Measurements from ENCODE around the gene RXFP1.

Gene RXFP1

DNA sequence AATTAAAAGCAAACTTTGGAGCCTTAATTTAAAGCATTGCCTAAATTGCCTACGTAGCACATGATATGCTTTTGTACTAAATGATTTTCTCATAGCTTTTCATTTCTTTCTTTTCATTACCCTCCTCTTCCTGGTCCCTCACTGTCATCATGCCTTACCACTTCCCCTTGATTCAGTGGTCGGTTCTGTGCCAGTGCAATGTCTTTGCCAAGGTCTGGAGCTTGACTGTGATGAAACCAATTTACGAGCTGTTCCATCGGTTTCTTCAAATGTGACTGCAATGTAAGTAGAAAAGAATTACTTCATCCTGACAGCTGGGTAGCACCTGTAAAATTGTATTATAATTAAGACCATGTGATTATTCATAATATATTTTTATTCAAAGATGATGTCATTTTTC, 77.5 kb downstream of the RXFP1 start:
- no peak for DNase-seq
- ATAC-seq (ENCODE audit: insufficient read depth, low read depth), result no peak

DNA sequence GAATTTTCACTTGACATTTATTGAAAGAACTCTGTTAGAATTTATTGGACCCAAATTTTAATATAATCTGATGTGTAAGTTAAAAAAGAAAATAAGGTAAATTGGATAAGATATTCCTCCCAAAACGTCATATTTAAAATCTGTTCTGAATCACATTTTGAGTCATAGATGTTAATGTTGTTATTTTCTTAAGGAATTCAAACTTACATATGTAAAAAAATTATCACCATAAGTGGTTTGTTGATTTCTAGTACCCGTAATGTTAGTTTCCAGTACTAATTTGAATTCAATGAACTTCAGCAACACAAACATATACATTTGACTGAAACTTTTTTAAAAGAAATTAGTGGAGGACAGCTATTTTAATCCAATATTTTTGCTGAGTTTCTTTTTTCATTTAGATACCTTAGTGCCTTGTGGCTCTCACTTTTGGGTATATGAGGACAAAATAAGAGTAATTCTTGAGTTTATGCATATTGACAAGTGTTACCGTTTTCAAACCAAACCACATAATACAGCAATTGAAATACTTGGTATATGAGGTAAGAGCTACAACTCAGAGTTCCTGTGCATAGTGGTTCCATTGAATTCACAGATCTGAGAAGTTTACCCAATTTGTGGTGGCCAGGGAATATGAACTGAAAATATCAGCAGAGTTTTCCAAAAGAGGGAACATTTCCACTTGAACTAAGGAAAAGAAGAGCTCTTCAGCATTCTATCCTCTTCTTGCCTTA, 78.2 kb downstream of the RXFP1 start:
- Histone ChIP-seq H3K4me2 (ENCODE audit: insufficient read depth, low read length) (no peak overlapping the region), H3K36me3 (ENCODE audit: insufficient read depth, low read length) (no peaks in the 10 kb centered on the region), H3K79me2 (ENCODE audit: insufficient read depth, low read length) (no peaks in the 10 kb centered on the region), H4K20me1 (ENCODE audit: insufficient read depth, low read length) (no peaks in the 10 kb centered on the region), H3K27me3 (ENCODE audit: insufficient read depth, low read length, poor library complexity) (peaks cover 5% of the 10 kb centered on the region), H2AFZ (ENCODE audit: low read depth, low read length) (no peak overlapping the region), H3K27ac (ENCODE audit: low read length) (no peak overlapping the region), H3K9me3 (ENCODE audit: insufficient read depth, low read length, severe bottlenecking) (no peaks in the 10 kb centered on the region), H3K4me3 (ENCODE audit: low read depth in 1 of 2, low read length in 2 of 2) (no peak overlapping the region), H3K4me1 (ENCODE audit: insufficient read depth, low read length) (no peaks in the 10 kb centered on the region), H3K9ac (ENCODE audit: low read depth, low read length) (no peak overlapping the region)
- ATAC-seq (ENCODE audit: insufficient read depth, low read depth) (no peak), DNase-seq (no peak)
- TF ChIP-seq CTCF (IDR thresholded peaks at IDR 0.05; ENCODE audit: borderline replicate concordance, extremely low read depth, low read length, poor library complexity, severe bottlenecking), result no peak
- TF ChIP-seq EZH2 (IDR thresholded peaks at IDR 0.05; ENCODE audit: borderline replicate concordance, low read depth, low read length, severe bottlenecking), result no peak

More for the DNA sequence above, 77.5 kb downstream of the RXFP1 start:
- H3K36me3 ChIP-seq (ENCODE audit: insufficient read depth, low read length), result no peaks in the 10 kb centered on the region
- no peaks in the 10 kb centered on the region for H3K9me3 ChIP-seq (ENCODE audit: insufficient read depth, low read length, severe bottlenecking)
- no peak overlapping the region for H3K9ac ChIP-seq (ENCODE audit: low read depth, low read length)
- no peaks in the 10 kb centered on the region for H3K4me1 ChIP-seq (ENCODE audit: insufficient read depth, low read length)
- H3K4me2 ChIP-seq (ENCODE audit: insufficient read depth, low read length), result no peak overlapping the region
- no peaks in the 10 kb centered on the region for H3K79me2 ChIP-seq (ENCODE audit: insufficient read depth, low read length)
- TF ChIP-seq CTCF (IDR thresholded peaks at IDR 0.05; ENCODE audit: borderline replicate concordance, extremely low read depth, low read length, poor library complexity, severe bottlenecking) (no peak), EZH2 (IDR thresholded peaks at IDR 0.05; ENCODE audit: borderline replicate concordance, low read depth, low read length, severe bottlenecking) (no peak)
- no peak overlapping the region for H3K27ac ChIP-seq (ENCODE audit: low read length)
- H4K20me1 ChIP-seq (ENCODE audit: insufficient read depth, low read length), result no peaks in the 10 kb centered on the region
- no peak overlapping the region for H2AFZ ChIP-seq (ENCODE audit: low read depth, low read length)
- peaks cover 5% of the 10 kb centered on the region for H3K27me3 ChIP-seq (ENCODE audit: insufficient read depth, low read length, poor library complexity)
- H3K4me3 ChIP-seq (ENCODE audit: low read depth in 1 of 2, low read length in 2 of 2), result no peak overlapping the region

- Histone ChIP-seq H3K4me3 (ENCODE audit: low read depth in 1 of 2, low read length in 2 of 2) (no peak overlapping the region), H2AFZ (ENCODE audit: low read depth, low read length) (no peak overlapping the region), H3K9me3 (ENCODE audit: insufficient read depth, low read length, severe bottlenecking) (no peaks in the 10 kb centered on the region), H3K4me1 (ENCODE audit: insufficient read depth, low read length) (no peaks in the 10 kb centered on the region), H3K4me2 (ENCODE audit: insufficient read depth, low read length) (no peak overlapping the region), H4K20me1 (ENCODE audit: insufficient read depth, low read length) (no peaks in the 10 kb centered on the region), H3K79me2 (ENCODE audit: insufficient read depth, low read length) (no peaks in the 10 kb centered on the region), H3K9ac (ENCODE audit: low read depth, low read length) (no peak overlapping the region), H3K36me3 (ENCODE audit: insufficient read depth, low read length) (no peaks in the 10 kb centered on the region), H3K27ac (ENCODE audit: low read length) (no peak overlapping the region), H3K27me3 (ENCODE audit: insufficient read depth, low read length, poor library complexity) (no peaks in the 10 kb centered on the region)
- ATAC-seq (ENCODE audit: insufficient read depth, low read depth), result no peak
- DNase-seq, result no peak
- TF ChIP-seq EZH2 (IDR thresholded peaks at IDR 0.05; ENCODE audit: borderline replicate concordance, low read depth, low read length, severe bottlenecking) (no peak), CTCF (IDR thresholded peaks at IDR 0.05; ENCODE audit: borderline replicate concordance, extremely low read depth, low read length, poor library complexity, severe bottlenecking) (no peak)
These were observed 82.7 kb downstream of the RXFP1 start for GRCh38 chr4:158604369-158604768.

Measured in DND-41 (cell line).